Panc1 (cell line): Measurements from ENCODE around the gene SIAE.

Source experiments
- CTCF ChIP-seq: fragments of 450-650 bp; IDR thresholded peaks from 2 replicates; pipeline ENCODE4 v1.5.1; 2017; ENCODE audit warnings: mild to moderate bottlenecking
- POLR2AphosphoS5 ChIP-seq: IDR thresholded peaks from 2 replicates; pipeline ENCODE4 v1.6.1; 2012; ENCODE audit warnings: mild to moderate bottlenecking, low read depth, low read length, moderate library complexity
- SIN3A ChIP-seq: IDR thresholded peaks from 2 replicates; pipeline ENCODE4 v1.6.1; 2012; ENCODE audit warnings: low read depth, mild to moderate bottlenecking, low read length, moderate library complexity, borderline replicate concordance; ENCODE audit not compliant: insufficient read depth
- TCF7L2 ChIP-seq: IDR thresholded peaks from 2 replicates; pipeline ENCODE4 v1.6.1; 2011; ENCODE audit warnings: mild to moderate bottlenecking, low read depth, low read length, inconsistent platforms

GRCh38 chr11:124618863-124619262 lies 54.7 kb downstream of the SIAE start:
- TF ChIP-seq POLR2AphosphoS5 (no peak), CTCF (no peak), SIN3A (no peak), TCF7L2 (no peak)
